GM21423 (cell line): ENCODE measurements around the gene ZNF483.
A peak's percentile ranks its signal among the peaks of the same experiment; 100 is the strongest.
"Not testable (repeated sequence)": the region's sequence is repeated elsewhere in the genome, so short reads cannot be mapped to it uniquely, and the experiment has no call there.

Experiments
- ATAC-seq: cut with Tn5 transposase; IDR thresholded peaks from one replicate; pipeline ENCODE4 v1.9.1; 2021; ENCODE audit warnings: mild to moderate bottlenecking, moderate library complexity; ENCODE audit not compliant: unreplicated experiment

ZNF483 gene

DNA sequence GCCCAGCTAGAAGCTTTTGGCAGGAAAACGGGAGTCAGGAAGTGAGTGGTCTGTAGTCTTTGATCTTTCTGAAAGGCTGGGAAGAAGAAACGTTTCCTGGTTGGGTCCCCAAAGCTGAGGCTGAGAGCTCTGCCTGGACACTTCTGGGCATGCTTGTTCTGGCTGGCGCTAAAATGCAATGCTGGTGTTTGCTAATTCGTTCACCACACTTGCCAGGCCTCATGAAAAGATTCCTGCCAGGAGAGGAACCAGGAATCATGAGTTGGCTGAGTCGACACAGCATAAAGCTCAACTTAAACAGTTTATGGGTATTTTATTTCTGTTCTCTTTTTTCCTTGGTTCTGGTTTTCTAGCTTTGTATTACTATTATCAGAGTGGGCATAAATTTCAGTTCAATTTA lies 85.2 kb downstream of the ZNF483 start:
- ATAC-seq, result no peak

DNA sequence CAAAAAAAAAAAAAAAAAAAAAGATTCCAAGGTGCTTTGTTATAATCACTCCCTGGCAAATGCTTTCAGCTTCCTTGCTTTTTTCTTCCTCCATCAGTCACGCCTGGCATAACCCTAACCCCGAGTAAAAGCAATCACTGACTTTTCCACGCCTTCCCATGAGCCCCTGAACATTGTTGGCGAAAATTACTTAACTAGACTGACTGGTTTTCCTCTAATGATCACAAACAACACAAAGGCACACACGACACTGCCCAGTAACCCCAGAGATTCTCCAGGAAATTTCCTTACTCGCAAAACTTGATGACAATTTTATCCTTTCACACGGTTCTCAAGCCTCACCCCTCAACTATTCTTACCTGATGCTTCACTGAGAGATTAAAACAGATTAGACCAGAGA lies 85.9 kb downstream of the ZNF483 start:
- ATAC-seq, result no peak

DNA sequence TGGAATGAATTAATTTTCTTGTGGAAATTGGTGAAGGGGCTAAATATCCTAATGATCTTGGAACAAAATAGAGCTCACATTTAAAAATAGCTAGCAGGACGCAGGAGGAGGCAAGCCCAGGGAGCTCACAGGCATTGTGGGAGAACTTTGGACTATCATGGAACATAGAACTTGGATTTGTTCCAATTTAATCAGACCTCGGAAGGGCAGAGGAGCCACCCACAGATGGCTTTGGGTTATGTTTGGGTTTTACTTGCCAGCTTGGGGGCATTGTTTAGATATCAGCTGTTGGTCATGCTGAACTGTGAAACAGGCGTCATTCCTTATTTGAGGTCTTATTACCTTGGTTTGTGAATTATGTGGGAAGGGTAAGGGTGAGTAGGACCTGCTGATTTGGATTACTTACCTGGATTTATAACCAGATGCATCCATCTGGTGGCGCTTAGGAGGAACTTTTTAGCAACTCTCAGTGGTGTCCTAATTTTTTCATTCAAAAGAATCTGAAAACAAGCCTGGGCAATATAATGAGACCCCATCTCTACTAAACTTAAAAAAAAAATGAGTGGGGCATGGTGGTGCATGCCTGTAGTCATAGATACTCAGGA lies 88.6 kb downstream of the ZNF483 start:
- ATAC-seq, result no peak

DNA sequence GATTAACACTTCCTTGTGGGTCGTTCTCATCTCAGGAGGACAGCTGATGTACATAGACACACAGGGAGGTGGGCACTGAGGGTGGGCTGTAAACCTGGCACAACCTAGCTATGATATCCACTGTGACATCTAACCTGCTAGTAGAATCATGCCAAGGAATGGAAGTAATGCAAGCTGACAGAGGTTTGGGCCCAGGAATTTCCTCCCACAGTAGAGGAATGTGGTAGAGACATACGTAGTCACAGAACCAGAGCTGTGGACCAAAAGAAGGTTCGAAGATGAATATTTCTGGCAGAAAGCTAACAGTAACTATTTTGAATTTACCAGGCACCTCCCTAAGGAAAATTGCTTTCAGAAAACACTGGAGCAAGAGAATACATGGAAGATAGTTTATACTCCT lies 90.9 kb downstream of the ZNF483 start:
- ATAC-seq, result no peak

DNA sequence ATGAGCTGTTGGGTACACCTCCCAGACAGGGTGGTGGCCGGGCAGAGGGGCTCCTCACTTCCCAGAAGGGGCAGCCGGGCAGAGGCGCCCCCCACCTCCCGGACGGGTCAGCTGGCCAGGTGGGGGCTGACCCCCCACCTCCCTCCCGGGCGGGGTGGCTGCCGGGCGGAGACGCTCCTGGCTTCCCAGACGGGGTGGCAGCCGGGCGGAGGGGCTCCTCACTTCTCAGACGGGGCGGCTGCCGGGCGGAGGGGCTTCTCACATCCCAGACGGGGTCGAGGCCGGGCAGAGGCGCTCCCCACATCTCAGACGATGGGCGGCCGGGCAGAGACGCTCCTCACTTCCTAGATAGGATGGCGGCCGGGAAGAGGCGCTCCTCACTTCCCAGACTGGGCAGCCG lies 92.4 kb downstream of the ZNF483 start:
- ATAC-seq, result not testable (repeated sequence)

- ATAC-seq, result peak; percentile 76
Measured at GRCh38 chr9:111621895-111622480, 97.0 kb downstream of the ZNF483 start.

DNA sequence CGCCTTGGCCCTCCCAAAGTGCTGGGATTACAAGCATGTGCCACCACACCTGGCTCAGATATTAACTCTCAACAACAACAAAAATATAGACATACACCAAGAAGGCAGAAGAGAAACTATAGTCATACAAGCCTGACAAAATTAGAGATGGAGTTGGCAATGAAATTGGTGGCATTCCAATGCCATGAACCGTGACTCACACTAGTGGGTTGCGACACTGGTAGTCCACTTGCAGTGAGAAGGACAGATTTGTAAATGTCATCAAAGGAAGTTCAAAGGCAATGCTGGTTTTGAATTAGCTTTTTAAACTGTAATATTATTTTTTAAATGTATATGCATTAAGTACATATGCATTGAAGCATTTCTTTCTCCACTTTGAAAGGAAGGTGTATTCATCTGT lies 97.6 kb downstream of the ZNF483 start:
- no peak for ATAC-seq
